Measurements from ENCODE around the gene MCF2L2. TPM values are rescaled to one million over a fixed set of nuclear protein-coding genes. Genes with fewer than 3 reads are reported as not detected.
A peak's percentile ranks its signal among the peaks of the same experiment; 100 is the strongest.

The MCF2L2 gene
- total and polyA plus RNA-seq, 9 of the 15 experiments (the other 6 are each of a cell fraction or from before 2014, with no cell fraction given) = 0.56 to 4.2 (median 3.0) TPM

DNA sequence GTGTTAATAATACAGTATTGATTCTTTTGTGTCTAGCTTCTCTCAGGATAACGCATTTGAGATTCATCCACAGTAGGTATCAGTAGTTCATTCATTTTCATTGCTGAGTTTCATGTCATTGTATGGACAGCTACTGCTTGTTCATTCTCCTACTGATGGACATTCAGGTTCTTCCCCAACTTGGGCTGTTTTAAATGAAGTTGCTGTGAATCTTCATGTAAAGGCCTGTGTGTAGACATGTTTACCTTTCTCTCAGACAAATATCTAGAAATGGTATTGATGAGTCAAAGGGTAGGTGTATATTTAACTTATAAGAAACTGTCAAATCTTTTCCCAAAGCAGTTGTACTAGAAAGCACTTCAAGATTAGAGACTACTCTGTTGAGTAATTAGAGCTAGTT lies 26.7 kb downstream of the MCF2L2 start:
- Histone ChIP-seq H3K9me1 (ENCODE audit: control insufficient read depth, insufficient read depth, low read length) (no peaks in the 10 kb centered on the region), H3K9me3 (replicated peaks; ENCODE audit: control insufficient read depth, insufficient read depth, low read depth, low read length) (no peaks in the 10 kb centered on the region), H4K20me1 (replicated peaks; ENCODE audit: control insufficient read depth, insufficient read depth, low read length) (no peaks in the 10 kb centered on the region), H3K9ac (ENCODE audit: insufficient read depth in 1 of 2, low read depth in 2 of 2, low read length in 2 of 2) (no peak overlapping the region), H3K79me2 (ENCODE audit: control insufficient read depth, insufficient read depth, low read length) (no peaks in the 10 kb centered on the region), H3K4me3 (no peak overlapping the region), H3K36me3 (ENCODE audit: control insufficient read depth, insufficient read depth, low read length) (no peaks in the 10 kb centered on the region), H2AFZ (ENCODE audit: low read depth, low read length) (no peak overlapping the region), H3K27me3 (ENCODE audit: control insufficient read depth in 2 of 2, insufficient read depth in 2 of 2, low read length in 2 of 2) (no peaks in the 10 kb centered on the region), H3K4me1 (replicated peaks in 1 of 2; ENCODE audit: control insufficient read depth in 2 of 2, insufficient read depth in 2 of 2, low read length in 2 of 2) (peaks cover 5 to 10% of the 10 kb centered on the region in 2 experiments), H3K4me2 (ENCODE audit: insufficient read depth, low read length) (no peak overlapping the region), H3K27ac (ENCODE audit: extremely low read depth, low read depth, low read length) (no peak overlapping the region)
- intact Hi-C loops (cut with micrococcal nuclease) (no loop called here), in situ Hi-C loops (cut with MboI) (no loop called here)
- ATAC-seq (no peak), FAIRE-seq (peak; percentile 6), DNase-seq (ENCODE audit: extremely low read depth in 1 of 4, low spot score in 3 of 4) (no peak)
- no TSS peak for BruUV-seq (replicated peaks)
- POLR2A ChIA-PET = interaction anchor here (0.7 to 1.2 kb wide), 3 partner anchors 8 to 10 kb away, joined by 4 to 6 read pairs (median 4); no protein-coding TSS in a partner anchor
- WGBS (ENCODE audit: insufficient coverage, low coverage, missing lambda C conversion rate) = 69% methylated on average over 1 of the region's 1 CpG
- TF ChIP-seq PTRF (tag; IDR thresholded peaks at IDR 0.05) = no peak
- TF ChIP-seq, protein P1, sequence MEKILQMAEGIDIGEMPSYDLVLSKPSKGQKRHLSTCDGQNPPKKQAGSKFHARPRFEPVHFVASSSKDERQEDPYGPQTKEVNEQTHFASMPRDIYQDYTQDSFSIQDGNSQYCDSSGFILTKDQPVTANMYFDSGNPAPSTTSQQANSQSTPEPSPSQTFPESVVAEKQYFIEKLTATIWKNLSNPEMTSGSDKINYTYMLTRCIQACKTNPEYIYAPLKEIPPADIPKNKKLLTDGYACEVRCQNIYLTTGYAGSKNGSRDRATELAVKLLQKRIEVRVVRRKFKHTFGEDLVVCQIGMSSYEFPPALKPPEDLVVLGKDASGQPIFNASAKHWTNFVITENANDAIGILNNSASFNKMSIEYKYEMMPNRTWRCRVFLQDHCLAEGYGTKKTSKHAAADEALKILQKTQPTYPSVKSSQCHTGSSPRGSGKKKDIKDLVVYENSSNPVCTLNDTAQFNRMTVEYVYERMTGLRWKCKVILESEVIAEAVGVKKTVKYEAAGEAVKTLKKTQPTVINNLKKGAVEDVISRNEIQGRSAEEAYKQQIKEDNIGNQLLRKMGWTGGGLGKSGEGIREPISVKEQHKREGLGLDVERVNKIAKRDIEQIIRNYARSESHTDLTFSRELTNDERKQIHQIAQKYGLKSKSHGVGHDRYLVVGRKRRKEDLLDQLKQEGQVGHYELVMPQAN (IDR thresholded peaks at IDR 0.05; ENCODE audit: borderline replicate concordance) = no peak
- no peak for TF ChIP-seq BRCA1 (IDR thresholded peaks at IDR 0.05)
- no peak for TF ChIP-seq BRCA1 (CRISPR knock-in tag; IDR thresholded peaks at IDR 0.05)
- no peak for TF ChIP-seq ZNF140 (CRISPR knock-in tag; IDR thresholded peaks at IDR 0.05)
- CTCF ChIA-PET (ENCODE audit: low intra/inter-chr PET ratio) = no interaction called here
